Measurements from ENCODE around the gene LRRC36. TPM values are rescaled to one million over a fixed set of nuclear protein-coding genes. Genes with fewer than 3 reads are reported as not detected.

LRRC36 gene
- total RNA-seq, 2 donors from 2014 or later = 1.1 TPM; not detected in 1

DNA sequence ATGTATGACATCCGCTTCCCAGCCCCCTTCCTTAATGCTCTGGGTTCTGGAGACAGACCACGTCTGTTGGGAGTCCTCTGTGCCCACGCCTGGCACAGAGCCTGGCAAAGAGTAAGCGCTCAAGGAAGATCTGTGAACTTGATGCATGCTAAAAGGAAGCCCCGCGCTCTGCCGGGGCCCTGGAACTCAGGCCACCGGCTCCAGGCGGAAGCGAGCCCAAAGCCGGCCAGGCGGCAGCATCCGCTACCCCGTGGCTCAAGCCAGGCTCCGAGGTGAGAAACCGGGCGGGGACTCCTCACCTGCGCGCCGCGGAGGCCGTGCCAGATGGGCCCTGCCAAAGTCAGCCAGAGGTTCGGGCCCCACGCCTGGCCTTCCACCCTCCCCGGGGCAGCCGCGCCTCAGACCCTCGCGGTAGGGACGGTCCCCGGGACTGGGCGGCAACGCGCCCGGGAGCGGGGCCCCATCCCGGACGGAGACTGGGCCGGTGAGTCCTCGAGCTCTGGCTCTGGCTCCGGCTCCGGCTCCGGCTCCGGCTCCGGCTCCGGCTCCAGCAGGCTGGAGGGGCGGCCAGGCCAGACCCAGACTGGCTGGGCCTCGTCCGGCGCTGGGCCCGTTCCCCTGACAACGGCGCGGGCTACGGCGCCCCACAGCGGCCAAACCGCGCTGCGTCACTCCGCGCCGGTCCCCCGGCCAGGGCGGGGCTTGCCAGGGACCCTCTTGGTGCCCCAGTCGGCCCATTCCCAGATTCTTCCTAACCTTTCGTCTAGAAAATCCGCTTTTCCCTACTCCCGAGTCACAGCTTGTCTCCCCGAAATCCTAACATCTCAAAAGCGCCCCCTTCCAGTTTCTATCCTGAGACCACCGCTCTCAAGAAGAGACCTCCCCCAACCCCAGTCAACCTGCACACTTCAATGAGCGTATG, 89.5 kb downstream of the LRRC36 start, which contains the start of gene ZDHHC1:
Gene ZDHHC1 (minus strand): TSS at position 606 of the 922 bp plus-strand sequence. CDS start 8,702 bp downstream, outside the sequence.
- no peaks in the 10 kb centered on the region for H3K4me1 ChIP-seq
- H3K9ac ChIP-seq (ENCODE audit: low read depth in 2 of 2, low read length in 2 of 2) = peak within 1 kb of the TSS; percentile 84 to 98
- TF ChIP-seq, protein P1, sequence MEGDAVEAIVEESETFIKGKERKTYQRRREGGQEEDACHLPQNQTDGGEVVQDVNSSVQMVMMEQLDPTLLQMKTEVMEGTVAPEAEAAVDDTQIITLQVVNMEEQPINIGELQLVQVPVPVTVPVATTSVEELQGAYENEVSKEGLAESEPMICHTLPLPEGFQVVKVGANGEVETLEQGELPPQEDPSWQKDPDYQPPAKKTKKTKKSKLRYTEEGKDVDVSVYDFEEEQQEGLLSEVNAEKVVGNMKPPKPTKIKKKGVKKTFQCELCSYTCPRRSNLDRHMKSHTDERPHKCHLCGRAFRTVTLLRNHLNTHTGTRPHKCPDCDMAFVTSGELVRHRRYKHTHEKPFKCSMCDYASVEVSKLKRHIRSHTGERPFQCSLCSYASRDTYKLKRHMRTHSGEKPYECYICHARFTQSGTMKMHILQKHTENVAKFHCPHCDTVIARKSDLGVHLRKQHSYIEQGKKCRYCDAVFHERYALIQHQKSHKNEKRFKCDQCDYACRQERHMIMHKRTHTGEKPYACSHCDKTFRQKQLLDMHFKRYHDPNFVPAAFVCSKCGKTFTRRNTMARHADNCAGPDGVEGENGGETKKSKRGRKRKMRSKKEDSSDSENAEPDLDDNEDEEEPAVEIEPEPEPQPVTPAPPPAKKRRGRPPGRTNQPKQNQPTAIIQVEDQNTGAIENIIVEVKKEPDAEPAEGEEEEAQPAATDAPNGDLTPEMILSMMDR (IDR thresholded peaks at IDR 0.05) = peak; percentile 61
- DNase-seq = peak; percentile 73
- intact Hi-C loops (cut with DNase I) = loop anchor here (10.0 kb wide), 1 partner anchor 131 kb away; no protein-coding TSS in a partner anchor
- H3K9me3 ChIP-seq = no peaks in the 10 kb centered on the region
- no peaks in the 10 kb centered on the region for H3K36me3 ChIP-seq
- H3K27me3 ChIP-seq = no peaks in the 10 kb centered on the region
- peak within 1 kb of the TSS; percentile 62 for H3K27ac ChIP-seq
- peak within 1 kb of the TSS; percentile 77 for H3K4me3 ChIP-seq

DNA sequence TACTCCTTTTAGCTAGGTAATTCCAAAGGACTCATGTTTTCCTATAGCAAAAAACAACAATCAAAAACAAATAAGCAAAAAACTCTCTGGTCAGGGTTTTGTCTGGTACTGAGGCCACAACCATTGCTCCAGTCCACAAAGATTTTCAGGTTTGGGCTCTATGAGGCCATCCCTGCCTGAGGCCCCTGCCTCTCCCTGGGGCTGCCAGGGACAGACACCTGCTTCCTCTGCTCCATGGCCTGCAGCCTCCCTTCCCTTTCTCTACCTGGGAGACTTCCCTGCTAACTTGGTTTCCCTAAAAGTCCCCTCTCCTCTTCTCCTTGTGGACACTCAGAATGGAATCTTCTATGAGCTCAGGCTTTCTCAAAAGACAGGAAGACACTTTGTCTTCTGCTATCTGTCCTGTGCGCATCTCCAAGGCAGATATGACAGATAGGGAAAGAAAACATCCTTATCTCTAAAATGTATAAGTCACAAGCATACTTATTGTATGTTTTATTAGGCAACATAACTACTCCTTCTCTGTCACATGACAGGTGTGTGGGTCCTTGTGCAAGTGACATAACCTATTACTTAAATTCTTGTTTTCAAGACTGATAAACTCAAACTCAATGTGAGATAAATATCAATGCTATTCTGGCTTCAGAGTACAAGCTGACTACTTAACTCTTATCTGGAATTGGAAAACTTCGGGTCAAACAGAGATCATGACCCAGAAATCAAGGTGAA, 90.9 kb downstream of the LRRC36 start:
- intact Hi-C loops (cut with DNase I) = loop anchor here (10.0 kb wide), 1 partner anchor 133 kb away; no protein-coding TSS in a partner anchor
- Histone ChIP-seq H3K4me1 (no peaks in the 10 kb centered on the region), H3K27ac (no peak overlapping the region), H3K36me3 (no peaks in the 10 kb centered on the region), H3K9ac (ENCODE audit: low read depth in 2 of 2, low read length in 2 of 2) (no peak overlapping the region), H3K27me3 (no peaks in the 10 kb centered on the region), H3K9me3 (no peaks in the 10 kb centered on the region), H3K4me3 (no peak overlapping the region)
- TF ChIP-seq, protein P1 (IDR thresholded peaks at IDR 0.05) = no peak
- DNase-seq = no peak

DNA sequence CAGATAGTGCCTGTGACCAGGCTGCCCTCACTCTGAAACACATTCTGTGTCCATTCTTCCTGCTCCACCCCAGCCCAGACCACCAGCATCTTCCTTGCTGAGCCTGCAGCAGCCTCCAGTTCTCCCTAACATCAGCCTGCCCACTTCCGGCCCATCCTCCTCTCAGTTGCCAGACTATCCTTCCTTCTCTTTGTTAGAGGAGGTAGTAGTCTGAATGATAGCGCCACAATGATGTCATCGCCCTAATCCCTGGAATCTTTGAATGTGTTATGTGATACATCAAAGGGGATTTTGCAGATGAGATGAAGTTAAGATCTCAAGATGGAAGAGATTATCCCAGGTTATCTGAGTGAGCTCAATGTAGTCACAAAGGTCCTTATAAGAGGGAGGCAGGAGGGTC, 92.9 kb downstream of the LRRC36 start:
- no peak overlapping the region for H3K27ac ChIP-seq
- H3K9ac ChIP-seq (ENCODE audit: low read depth in 2 of 2, low read length in 2 of 2) = peak overlapping the region in 1 of 2 donors; percentile 4
- no peaks in the 10 kb centered on the region for H3K9me3 ChIP-seq
- no peak overlapping the region for H3K4me3 ChIP-seq
- H3K4me1 ChIP-seq = no peaks in the 10 kb centered on the region
- no peaks in the 10 kb centered on the region for H3K27me3 ChIP-seq
- H3K36me3 ChIP-seq = no peaks in the 10 kb centered on the region
- intact Hi-C loops (cut with DNase I) = loop anchor here (10.0 kb wide), 1 partner anchor 135 kb away; no protein-coding TSS in a partner anchor
- no peak for DNase-seq
- TF ChIP-seq, protein P1 (IDR thresholded peaks at IDR 0.05) = no peak

DNA sequence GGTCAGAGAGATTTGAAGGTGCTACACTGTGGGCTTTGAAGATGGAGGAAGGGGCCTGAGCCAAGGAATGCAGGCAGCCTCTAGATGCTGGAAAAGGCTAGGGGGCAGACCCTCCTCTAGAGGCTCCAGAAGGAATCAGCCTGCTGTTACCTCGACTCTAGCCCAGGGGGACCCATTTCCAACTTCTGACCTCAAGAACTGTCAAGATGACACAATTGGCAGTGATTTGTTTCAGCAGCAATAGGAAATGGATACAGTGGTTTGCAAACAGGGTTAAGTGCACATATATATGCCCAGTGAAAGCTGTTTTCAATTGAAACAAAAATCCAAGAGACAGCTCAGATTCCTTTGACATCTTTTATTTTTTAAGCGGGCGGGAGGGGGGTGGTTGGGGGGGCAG, 93.3 kb downstream of the LRRC36 start:
- no peaks in the 10 kb centered on the region for H3K4me1 ChIP-seq
- intact Hi-C loops (cut with DNase I) = loop anchor here (10.0 kb wide), 1 partner anchor 135 kb away; no protein-coding TSS in a partner anchor
- no peak overlapping the region for H3K9ac ChIP-seq (ENCODE audit: low read depth in 2 of 2, low read length in 2 of 2)
- TF ChIP-seq, protein P1 (IDR thresholded peaks at IDR 0.05) = no peak
- H3K4me3 ChIP-seq = no peak overlapping the region
- DNase-seq = no peak
- H3K27ac ChIP-seq = no peak overlapping the region
- H3K27me3 ChIP-seq = no peaks in the 10 kb centered on the region
- no peaks in the 10 kb centered on the region for H3K9me3 ChIP-seq
- H3K36me3 ChIP-seq = no peaks in the 10 kb centered on the region

DNA sequence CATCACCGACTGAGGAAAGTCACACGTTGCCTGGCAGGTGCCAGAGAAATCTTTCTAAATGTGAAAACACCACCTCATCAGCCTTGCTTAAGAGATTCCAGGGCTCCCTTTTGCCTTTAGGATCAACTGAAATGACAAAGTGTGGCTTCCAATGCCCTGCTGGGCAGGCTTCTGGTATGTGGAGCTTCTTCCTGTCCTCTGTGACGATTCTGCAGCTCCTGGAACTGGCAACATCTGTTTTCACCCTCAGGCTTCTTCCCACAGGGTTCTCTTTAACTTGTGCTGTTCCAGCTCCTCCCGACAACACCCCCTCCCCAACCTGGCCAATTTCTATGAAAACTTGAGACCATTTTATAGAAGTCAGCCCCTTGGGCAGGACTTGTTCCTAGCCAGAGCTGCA, 94.4 kb downstream of the LRRC36 start:
- intact Hi-C loops (cut with DNase I) = no loop called here
- Histone ChIP-seq H3K27ac (no peak overlapping the region), H3K27me3 (no peaks in the 10 kb centered on the region), H3K4me1 (no peaks in the 10 kb centered on the region), H3K9me3 (no peaks in the 10 kb centered on the region), H3K4me3 (no peak overlapping the region), H3K9ac (ENCODE audit: low read depth in 2 of 2, low read length in 2 of 2) (no peak overlapping the region), H3K36me3 (no peaks in the 10 kb centered on the region)
- DNase-seq = no peak
- TF ChIP-seq, protein P1 (IDR thresholded peaks at IDR 0.05) = no peak

Data from colonic mucosa (tissue), 4 donors.